SK-N-MC (cell line): ENCODE data around the gene PLPPR1.

Experiments used
- DNase-seq: peaks from one replicate; pipeline ENCODE4 v3.0.0-alpha.2; 2011; ENCODE audit warnings: low read depth, low spot score
- H3K27ac ChIP-seq: fragments of 200-600 bp; sonication (generic); 2 replicates; pipeline ENCODE4 v1.5.1; 2016; ENCODE audit warnings: mixed run types
- H3K36me3 ChIP-seq: fragments of 200-600 bp; sonication (generic); 2 replicates; pipeline ENCODE4 v1.6.1; 2017; ENCODE audit warnings: antibody characterized with exemption, low read length, mixed read lengths; ENCODE audit not compliant: insufficient read depth
- H3K4me3 ChIP-seq: fragments of 200-600 bp; sonication (generic); 2 replicates; pipeline ENCODE4 v1.5.1; 2016
- H3K9ac ChIP-seq: fragments of 200-600 bp; sonication (generic); 2 replicates; pipeline ENCODE4 v1.8.0; 2017; ENCODE audit warnings: mixed run types, mixed read lengths; ENCODE audit not compliant: insufficient read length
- H3K9me3 ChIP-seq: fragments of 200-600 bp; sonication (generic); 2 replicates; pipeline ENCODE4 v1.6.1; 2017; ENCODE audit warnings: low read depth, mild to moderate bottlenecking, antibody characterized with exemption, low read length, moderate library complexity, mixed read lengths
- EZH2 ChIP-seq: fragments of 200-600 bp; sonication (generic); IDR thresholded peaks from one replicate; pipeline ENCODE4 v1.6.1; 2017; ENCODE audit warnings: antibody characterized with exemption
- FOXP2 ChIP-seq: optimal IDR thresholded peaks from 2 replicates; pipeline ENCODE3; 2011; ENCODE audit warnings: mild to moderate bottlenecking, moderate library complexity; ENCODE audit not compliant: insufficient read depth; ENCODE audit errors: extremely low read length, control extremely low read depth
- POLR2AphosphoS5 ChIP-seq: IDR thresholded peaks from 2 replicates; pipeline ENCODE4 v1.6.1; 2012; ENCODE audit warnings: mild to moderate bottlenecking, low read depth, low read length, borderline replicate concordance

PLPPR1 gene

GRCh38 chr9:101184813-101185278 lies 156.3 kb downstream of the PLPPR1 start:
- no peaks in the 10 kb centered on the region for H3K36me3 ChIP-seq
- H3K4me3 ChIP-seq, result no peak overlapping the region
- H3K27ac ChIP-seq, result no peak overlapping the region
- DNase-seq, result no peak
- TF ChIP-seq FOXP2 (no peak), EZH2 (no peak), POLR2AphosphoS5 (no peak)
- H3K9me3 ChIP-seq, result no peaks in the 10 kb centered on the region
- no peak overlapping the region for H3K9ac ChIP-seq

DNA sequence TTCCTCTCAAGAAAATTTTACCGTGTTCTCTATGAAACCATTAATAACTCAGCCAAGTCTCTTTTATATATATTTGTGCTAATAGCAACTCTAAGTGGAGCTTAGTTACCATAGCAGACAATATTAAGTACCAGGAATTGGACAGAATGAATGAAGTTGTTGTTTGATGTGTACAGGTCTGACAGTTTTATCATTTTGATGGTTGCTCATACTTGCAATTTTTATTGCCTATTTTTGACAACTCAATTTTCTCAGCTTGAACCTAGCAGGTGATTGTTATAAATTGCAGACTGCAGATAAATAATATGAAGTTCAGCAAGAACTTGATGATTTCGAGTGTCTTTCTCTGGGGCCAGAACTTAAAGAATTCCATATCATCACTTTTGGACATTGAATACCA lies 163.2 kb downstream of the PLPPR1 start:
- Histone ChIP-seq H3K27ac (no peak overlapping the region), H3K4me3 (no peak overlapping the region), H3K9ac (no peak overlapping the region), H3K36me3 (no peaks in the 10 kb centered on the region), H3K9me3 (no peaks in the 10 kb centered on the region)
- no peak for TF ChIP-seq POLR2AphosphoS5
- no peak for DNase-seq

- no peak overlapping the region for H3K4me3 ChIP-seq
- no peak overlapping the region for H3K9ac ChIP-seq
- TF ChIP-seq FOXP2 (no peak), EZH2 (no peak), POLR2AphosphoS5 (no peak)
- no peak for DNase-seq
- H3K27ac ChIP-seq, result no peak overlapping the region
- no peaks in the 10 kb centered on the region for H3K36me3 ChIP-seq
- no peaks in the 10 kb centered on the region for H3K9me3 ChIP-seq
Measured at GRCh38 chr9:101197026-101197425, 168.5 kb downstream of the PLPPR1 start.

GRCh38 chr9:101200852-101201251 lies 172.3 kb downstream of the PLPPR1 start:
- Histone ChIP-seq H3K9me3 (no peaks in the 10 kb centered on the region), H3K27ac (no peak overlapping the region), H3K9ac (no peak overlapping the region), H3K4me3 (no peak overlapping the region), H3K36me3 (no peaks in the 10 kb centered on the region)
- DNase-seq, result no peak
- TF ChIP-seq POLR2AphosphoS5, result no peak
- no peak for TF ChIP-seq EZH2
- TF ChIP-seq FOXP2, result no peak

DNA sequence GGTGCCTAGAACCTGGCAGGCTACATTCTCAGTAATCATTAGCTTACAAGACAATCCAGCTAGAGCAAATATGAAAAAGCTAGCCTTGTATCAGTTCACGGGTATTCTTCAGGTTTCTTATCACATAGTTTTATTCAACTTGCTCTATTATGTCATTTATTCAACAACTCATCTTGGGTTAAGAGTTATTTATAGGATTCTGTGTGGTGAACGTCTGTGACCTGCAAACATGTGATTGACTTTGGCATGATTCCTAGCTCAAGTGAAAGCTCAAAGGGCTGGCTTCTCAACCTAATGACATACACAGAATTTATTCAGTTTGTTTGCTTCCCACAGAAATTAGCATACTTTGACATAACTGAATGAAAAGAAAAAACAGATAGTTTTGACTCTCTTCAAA lies 173.1 kb downstream of the PLPPR1 start:
- no peaks in the 10 kb centered on the region for H3K36me3 ChIP-seq
- no peak overlapping the region for H3K9ac ChIP-seq
- DNase-seq, result no peak
- TF ChIP-seq FOXP2, result no peak
- TF ChIP-seq EZH2, result no peak
- TF ChIP-seq POLR2AphosphoS5, result no peak
- H3K27ac ChIP-seq, result no peak overlapping the region
- no peak overlapping the region for H3K4me3 ChIP-seq
- H3K9me3 ChIP-seq, result no peaks in the 10 kb centered on the region

GRCh38 chr9:101209670-101210069 lies 181.1 kb downstream of the PLPPR1 start:
- DNase-seq, result no peak
- TF ChIP-seq FOXP2 (no peak), EZH2 (no peak), POLR2AphosphoS5 (no peak)

DNA sequence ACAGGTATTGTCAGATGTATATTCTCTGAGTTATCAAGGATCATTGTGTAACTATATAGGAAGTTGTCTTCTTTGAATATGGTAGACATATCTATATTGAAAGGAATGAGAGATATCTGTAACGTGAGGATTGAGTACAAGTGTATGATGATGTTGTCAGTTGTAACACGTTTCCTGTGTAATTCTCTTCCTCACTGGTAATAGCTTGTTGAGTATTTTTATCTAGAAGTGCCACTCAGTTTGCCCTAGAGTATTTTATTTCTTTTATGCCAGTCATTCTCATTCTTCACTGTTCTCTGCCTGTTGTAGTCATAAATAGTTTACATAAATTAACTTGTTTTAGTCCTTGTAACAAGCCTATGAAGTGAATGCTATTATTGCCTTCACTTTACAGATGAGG lies 184.1 kb downstream of the PLPPR1 start:
- H3K9ac ChIP-seq, result no peak overlapping the region
- H3K36me3 ChIP-seq, result no peaks in the 10 kb centered on the region

More at GRCh38 chr9:101209670-101210069, 181.1 kb downstream of the PLPPR1 start:
- Histone ChIP-seq H3K9ac (no peak overlapping the region), H3K4me3 (no peak overlapping the region), H3K9me3 (no peaks in the 10 kb centered on the region), H3K27ac (no peak overlapping the region), H3K36me3 (no peaks in the 10 kb centered on the region)

DNA sequence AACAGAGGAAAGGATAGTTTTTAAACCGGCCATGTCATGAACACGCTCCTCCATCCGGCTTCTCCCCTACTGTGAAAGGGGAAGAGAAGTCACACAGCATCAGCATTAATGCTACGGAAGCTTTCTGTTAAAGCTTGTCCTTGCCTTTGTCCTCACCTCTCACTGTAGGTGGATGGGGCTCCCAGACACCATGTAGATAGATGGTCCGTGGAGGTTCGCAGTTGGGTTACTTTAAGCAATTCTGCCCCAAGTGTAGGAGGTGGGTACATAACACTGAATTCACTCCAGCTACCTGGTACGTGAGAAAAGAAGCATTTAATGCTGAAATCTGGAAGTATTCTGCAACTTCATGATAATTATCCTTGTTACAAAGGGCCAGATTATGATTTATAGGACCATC lies 190.5 kb downstream of the PLPPR1 start:
- no peaks in the 10 kb centered on the region for H3K9me3 ChIP-seq
- H3K9ac ChIP-seq, result no peak overlapping the region
- no peaks in the 10 kb centered on the region for H3K36me3 ChIP-seq
- DNase-seq, result no peak
- TF ChIP-seq EZH2 (no peak), POLR2AphosphoS5 (no peak), FOXP2 (no peak)
- no peak overlapping the region for H3K27ac ChIP-seq
- H3K4me3 ChIP-seq, result no peak overlapping the region

More for the DNA sequence above, 184.1 kb downstream of the PLPPR1 start:
- no peak overlapping the region for H3K4me3 ChIP-seq
- no peaks in the 10 kb centered on the region for H3K9me3 ChIP-seq
- no peak overlapping the region for H3K27ac ChIP-seq
- DNase-seq, result no peak
- TF ChIP-seq EZH2 (no peak), POLR2AphosphoS5 (no peak), FOXP2 (no peak)

- Histone ChIP-seq H3K9me3 (no peaks in the 10 kb centered on the region), H3K9ac (no peak overlapping the region), H3K36me3 (no peaks in the 10 kb centered on the region), H3K27ac (no peak overlapping the region), H3K4me3 (no peak overlapping the region)
- no peak for TF ChIP-seq FOXP2
- TF ChIP-seq EZH2, result no peak
- no peak for TF ChIP-seq POLR2AphosphoS5
- no peak for DNase-seq
Measured at GRCh38 chr9:101220341-101220740, 191.8 kb downstream of the PLPPR1 start.

DNA sequence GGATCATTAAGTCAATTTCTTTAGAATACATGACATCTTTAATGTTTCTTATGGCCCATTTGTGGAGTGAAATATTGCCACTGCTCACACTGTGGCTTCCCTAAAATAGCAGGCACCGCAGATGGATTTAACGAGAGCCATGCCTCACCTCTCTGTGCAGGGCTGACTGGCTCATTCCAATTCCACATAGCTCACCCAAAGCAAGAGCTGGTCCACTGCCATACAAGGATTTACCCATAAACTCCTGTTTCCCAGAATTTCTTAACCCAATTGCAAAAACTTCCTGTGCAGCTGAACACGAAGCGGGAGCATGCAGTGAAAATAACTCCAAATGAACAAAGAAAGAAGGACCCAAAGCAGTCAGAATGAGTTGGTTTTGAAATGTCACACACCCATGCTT lies 196.7 kb downstream of the PLPPR1 start:
- no peak for DNase-seq
- TF ChIP-seq POLR2AphosphoS5, result no peak
- no peak for TF ChIP-seq EZH2
- no peak for TF ChIP-seq FOXP2
- Histone ChIP-seq H3K9me3 (no peaks in the 10 kb centered on the region), H3K4me3 (no peak overlapping the region), H3K27ac (no peak overlapping the region), H3K9ac (no peak overlapping the region), H3K36me3 (no peaks in the 10 kb centered on the region)
